HepG2 (cell line): ENCODE measurements around the gene RBM15B. TPM values are rescaled to one million over a fixed set of nuclear protein-coding genes. Genes with fewer than 3 reads are reported as not detected.

Experiments
- AKNA ChIP-seq: sonication (generic); formaldehyde crosslinking; IDR thresholded peaks from 2 replicates; pipeline ENCODE4 v1.4.0; 2020; ENCODE audit warnings: missing genetic modification reagents, borderline replicate concordance
- CEBPG ChIP-seq: IDR thresholded peaks from 2 replicates; pipeline ENCODE4 v1.6.1; 2016
- EHMT2 ChIP-seq: fragments of 200-600 bp; sonication (generic); IDR thresholded peaks from 2 replicates; pipeline ENCODE4 v1.7.0; 2017; ENCODE audit warnings: antibody characterized with exemption, low read depth, low read length, borderline replicate concordance
- FUBP1 ChIP-seq: sonication (generic); formaldehyde crosslinking; IDR thresholded peaks from 2 replicates; pipeline ENCODE4 v1.5.1; 2020; ENCODE audit warnings: missing genetic modification reagents, mild to moderate bottlenecking, borderline replicate concordance
- PPARG ChIP-seq: conservative IDR thresholded peaks from 2 replicates; pipeline ENCODE4 v1.6.1; 2016; ENCODE audit warnings: missing biosample characterization, missing genetic modification reagents
- RNF219 ChIP-seq: sonication (generic); formaldehyde crosslinking; IDR thresholded peaks from 2 replicates; pipeline ENCODE4 v1.5.0; 2020; ENCODE audit warnings: mild to moderate bottlenecking, missing genetic modification reagents
- STAG1 ChIP-seq: sonication (generic); formaldehyde crosslinking; IDR thresholded peaks from 2 replicates; pipeline ENCODE4 v1.4.0; 2020; ENCODE audit warnings: missing genetic modification reagents
- TAF1 ChIP-seq: sonication (generic); formaldehyde crosslinking; IDR thresholded peaks from 2 replicates; pipeline ENCODE4 v1.4.0; 2020; ENCODE audit warnings: missing genetic modification reagents
- ZNF142 ChIP-seq: sonication (generic); formaldehyde crosslinking; IDR thresholded peaks from 2 replicates; pipeline ENCODE4 v1.4.0; 2020; ENCODE audit warnings: missing genetic modification reagents
- ZNF180 ChIP-seq: sonication (generic); formaldehyde crosslinking; IDR thresholded peaks from 2 replicates; pipeline ENCODE4 v1.4.0; 2020; ENCODE audit warnings: low read depth, missing genetic modification reagents, borderline replicate concordance
- ZNF431 ChIP-seq: sonication (generic); formaldehyde crosslinking; IDR thresholded peaks from 2 replicates; pipeline ENCODE4 v1.9.0; 2022; ENCODE audit warnings: missing genetic modification reagents, low read depth, mild to moderate bottlenecking, borderline replicate concordance
- ZNF432 ChIP-seq: sonication (generic); formaldehyde crosslinking; IDR thresholded peaks from 2 replicates; pipeline ENCODE4 v1.5.0; 2020; ENCODE audit warnings: missing genetic modification reagents, mild to moderate bottlenecking, borderline replicate concordance
- ZNF614 ChIP-seq: IDR thresholded peaks from 2 replicates; pipeline ENCODE4 v1.6.1; 2018; ENCODE audit warnings: missing biosample characterization, missing genetic modification reagents, inconsistent platforms, borderline replicate concordance
- ZNF724P ChIP-seq: sonication (generic); formaldehyde crosslinking; IDR thresholded peaks from 2 replicates; pipeline ENCODE4 v1.8.0; 2022; ENCODE audit warnings: missing genetic modification reagents, borderline replicate concordance
- polyA plus RNA-seq, 8 experiments: library from polyadenylated mRNA; depleted of rRNA in 3 of 8; stranded (reverse) in 7 of 8; unstranded in 1 of 8; fragments of >200 nt; fragmentation: Illumina TruSeq in 4 of 8; extraction: Trizol in 4 of 8; gene quantifications; 2 replicates each; pipeline versions ENCODE4 v1.2.1 to v1.2.3, GENCODE V29; 2011 to 2016; ENCODE audit warnings: low read depth in 4 of 8, missing spikeins in 1 of 8, mixed read lengths in 1 of 8; ENCODE audit not compliant: insufficient read depth in 1 of 8
- total RNA-seq, 5 experiments: library from RNA; depleted of rRNA; stranded (reverse); fragments of >200 nt; fragmentation: Illumina TruSeq; extraction: Trizol; gene quantifications; 2 replicates each; pipeline ENCODE4 v1.2.3, GENCODE V29; 2016; ENCODE audit warnings: low read depth in 1 of 5

RBM15B gene
- total and polyA plus RNA-seq, 2 of the 13 experiments (the other 11 are each of a cell fraction or from before 2014, with no cell fraction given): 8.2 to 19.3 TPM

- 0 out of 2 replicates have a peak, but pooled peaks have one; percentile 21 for TF ChIP-seq ZNF142 (CRISPR knock-in tag)
- TF ChIP-seq ZNF180: no peak
- no peak for TF ChIP-seq AKNA (CRISPR knock-in tag)
- no peak for TF ChIP-seq ZNF432
- TF ChIP-seq EHMT2: no peak
- TF ChIP-seq STAG1 (CRISPR knock-in tag): peak; percentile 63
- TF ChIP-seq TAF1 (CRISPR knock-in tag): peak; percentile 52; the same call in 1 of the 2 replicates
- peak; percentile 77; the same call in 1 of the 2 replicates for TF ChIP-seq ZNF614 (CRISPR knock-in tag)
- no peak for TF ChIP-seq RNF219 (CRISPR knock-in tag)
- peak; percentile 54 for TF ChIP-seq CEBPG (CRISPR knock-in tag)
- TF ChIP-seq PPARG: peak; percentile 40; the same call in 1 of the 2 replicates
- 0 out of 2 replicates have a peak, but pooled peaks have one; percentile 63 for TF ChIP-seq ZNF724P (CRISPR knock-in tag)
- no peak; the same call in 1 of the 2 replicates for TF ChIP-seq ZNF431 (CRISPR knock-in tag)
- no peak for TF ChIP-seq FUBP1
Observed at GRCh38 chr3:51391075-51391565, at the start of gene RBM15B (continued).
